ENCODE measurements around the gene TRMT1L. TPM values are rescaled to one million over a fixed set of nuclear protein-coding genes. Genes with fewer than 3 reads are reported as not detected.
"Not testable (repeated sequence)": the region's sequence is repeated elsewhere in the genome, so short reads cannot be mapped to it uniquely, and the experiment has no call there.

TRMT1L gene
- 10 to 100 TPM; 18.2 to 35.6 (median 22.6) TPM for total RNA-seq
- 10 to 100 TPM in 2 of 3 donors, 1 to 10 TPM in 1; 7.7 to 11.2 (median 10.8) TPM for polyA plus RNA-seq
- long read RNA-seq, donor 1, full-length matches to known transcripts: 2 of 2 reads
- long read RNA-seq, donor 1, partial matches to known transcripts: 0 of 2 reads
- long read RNA-seq, donor 1, other reads (novel, unspliced or antisense): 0 of 2 reads
- long read RNA-seq, donor 2, full-length matches to known transcripts: 1 of 1 reads
- long read RNA-seq, donor 2, partial matches to known transcripts: 0 of 1 reads
- long read RNA-seq, donor 2, other reads (novel, unspliced or antisense): 0 of 1 reads

- H3K4me3 ChIP-seq: peak within 1 kb of the TSS; percentile 71 to 86 (median 78)
- no peaks in the 10 kb centered on the region for H3K27me3 ChIP-seq (replicated peaks in 1 of 7)
- H3K4me1 ChIP-seq: peaks cover 15 to 60% (median 49%) of the 10 kb centered on the region in 6 donors
- no peaks in the 10 kb centered on the region for H3K9me3 ChIP-seq
- 0 to 1% (median 0%) methylated on average over 44 to 63 of the region's 63 CpGs for WGBS, 5 donors
- peak; percentile 100 for DNase-seq
- intact Hi-C loops (cut with DNase I; ENCODE audit: low total_unique reads): loop anchor here (10.0 kb wide), 1 partner anchor 158 kb away; the partner anchor contains the start of gene IVNS1ABP
- peak within 1 kb of the TSS; percentile 98 to 100 (median 99) for H3K27ac ChIP-seq
- H3K36me3 ChIP-seq: peaks cover 0 to 10% (median 0%) of the 10 kb centered on the region in 6 donors
- TF ChIP-seq POLR2A (IDR thresholded peaks at IDR 0.05): peak; percentile 95 to 99 (median 96)
- TF ChIP-seq CTCF (IDR thresholded peaks at IDR 0.05 in 8 of 11, conservative IDR thresholded peaks at IDR 0.05 in 3 of 11): peak in 4 of 11 experiments; percentile 6 to 47 (median 28)
- peak; percentile 99 to 100 (median 100) for TF ChIP-seq POLR2AphosphoS5 (IDR thresholded peaks at IDR 0.05)
Measured at GRCh38 chr1:185156854-185157598, at the start of gene TRMT1L, which contains the start of gene SWT1. TSS of gene TRMT1L (minus strand) at chr1:185156953. CDS start at chr1:185156712, 241 bp downstream. TSS of gene SWT1 (plus strand) at chr1:185157167. CDS start at chr1:185160842, 3,675 bp downstream.

- Histone ChIP-seq H3K27me3 (replicated peaks in 1 of 7) (no peaks in the 10 kb centered on the region), H3K27ac (no peak overlapping the region), H3K4me3 (no peak overlapping the region), H3K9me3 (peaks cover 0 to 18% (median 13%) of the 10 kb centered on the region in 8 donors), H3K4me1 (no peaks in the 10 kb centered on the region), H3K36me3 (peaks cover 0 to 59% (median 3%) of the 10 kb centered on the region in 6 donors)
- TF ChIP-seq POLR2AphosphoS5 (IDR thresholded peaks at IDR 0.05) (no peak), CTCF (IDR thresholded peaks at IDR 0.05 in 8 of 11, conservative IDR thresholded peaks at IDR 0.05 in 3 of 11) (no peak), POLR2A (IDR thresholded peaks at IDR 0.05) (no peak)
- intact Hi-C loops (cut with DNase I; ENCODE audit: low total_unique reads): no loop called here
- DNase-seq: no peak
- 97 to 100% (median 98%) methylated on average over 6 to 8 of the region's 8 CpGs for WGBS, 5 donors
Measured at GRCh38 chr1:185200889-185201288, 44.1 kb upstream of the TRMT1L start.

- DNase-seq; H3K4me1 ChIP-seq; H3K4me3 ChIP-seq; H3K27ac ChIP-seq; intact Hi-C loops (cut with DNase I; ENCODE audit: low total_unique reads); H3K27me3 ChIP-seq (replicated peaks in 1 of 7): not testable (repeated sequence)
- Histone ChIP-seq H3K36me3 (peaks cover 0 to 66% (median 3%) of the 10 kb centered on the region in 6 donors), H3K9me3 (peaks cover 0 to 23% (median 13%) of the 10 kb centered on the region in 8 donors)
- WGBS, 5 donors: 91 to 97% (median 95%) methylated on average over 4 of the region's 4 CpGs
Measured at GRCh38 chr1:185198712-185199111, 42.0 kb upstream of the TRMT1L start.

GRCh38 chr1:185193756-185194155, 37.0 kb upstream of the TRMT1L start:
- 88 to 94% (median 94%) methylated on average over 1 of the region's 1 CpG for WGBS, 5 donors

More at GRCh38 chr1:185193756-185194155, 37.0 kb upstream of the TRMT1L start:
- DNase-seq: no peak
- Histone ChIP-seq H3K4me3 (no peak overlapping the region), H3K9me3 (peaks cover 0 to 20% (median 13%) of the 10 kb centered on the region in 8 donors), H3K27ac (no peak overlapping the region), H3K36me3 (peaks cover 0 to 66% (median 5%) of the 10 kb centered on the region in 6 donors), H3K27me3 (replicated peaks in 1 of 7) (no peaks in the 10 kb centered on the region), H3K4me1 (no peaks in the 10 kb centered on the region)
- TF ChIP-seq POLR2AphosphoS5 (IDR thresholded peaks at IDR 0.05) (no peak), CTCF (IDR thresholded peaks at IDR 0.05 in 8 of 11, conservative IDR thresholded peaks at IDR 0.05 in 3 of 11) (no peak), POLR2A (IDR thresholded peaks at IDR 0.05) (no peak)
- intact Hi-C loops (cut with DNase I; ENCODE audit: low total_unique reads): no loop called here

Data from spleen (tissue), 13 donors.